A549 (cell line): Measurements from ENCODE around the gene NR4A1. TPM values are rescaled to one million over a fixed set of nuclear protein-coding genes. Genes with fewer than 3 reads are reported as not detected.

ENCODE experiments used
- ATAC-seq, 2 experiments: fragments of 200-7000 bp in 1 of 2; fragments of >200 bp in 1 of 2; cut with Nextera tagmentation in 1 of 2; cut with Tn5 transposase in 1 of 2; 3 replicates each; pipeline versions ENCODE4 v1.8.0 to v1.9.1; 2018 to 2020; ENCODE audit warnings: mild to moderate bottlenecking in 1 of 2, moderate library complexity in 1 of 2
- CTCF ChIA-PET: fragments of 300-600 bp; sonication (Branson Sonifier 250); formaldehyde crosslinking; extraction: SDS; loops from one replicate; lab custom pipeline; 2021; ENCODE audit warnings: antibody characterized with exemption, inconsistent platforms; lab: Yijun Ruan, JAX
- POLR2A ChIA-PET: fragments of 350-600 bp; formaldehyde crosslinking; extraction: SDS; loops from one replicate; lab custom pipeline; 2021; ENCODE audit warnings: antibody characterized with exemption, inconsistent platforms; lab: Yijun Ruan, JAX
- DNase-seq, 2 experiments: peaks; one replicate each; pipeline versions ENCODE4 v3.0.0 to v3.0.0-alpha.2; 2011 to 2016; ENCODE audit warnings: low read depth in 1 of 2, low spot score in 1 of 2
- FAIRE-seq: peaks from 2 replicates; lab custom pipeline; 2011; peaks lifted over from hg19 to GRCh38; lab: Jason Lieb, UNC
- H3K27ac ChIP-seq, 2 experiments: fragments of >200 bp; sonication (Bioruptor Twin); formaldehyde crosslinking; 3 replicates each; pipeline ENCODE4 v1.5.1; 2016 to 2017
- H3K4me1 ChIP-seq: fragments of >200 bp; sonication (Bioruptor Twin); formaldehyde crosslinking; 3 replicates; pipeline ENCODE4 v1.6.1; 2016
- H3K4me2 ChIP-seq: fragments of >200 bp; sonication (Bioruptor Twin); formaldehyde crosslinking; 3 replicates; pipeline ENCODE4 v1.6.1; 2016
- H3K4me3 ChIP-seq: fragments of >200 bp; sonication (Bioruptor Twin); formaldehyde crosslinking; 3 replicates; pipeline ENCODE4 v1.5.1; 2016
- H3K9me3 ChIP-seq: fragments of >200 bp; sonication (Bioruptor Twin); formaldehyde crosslinking; 3 replicates; pipeline ENCODE4 v1.6.1; 2016
- CBX2 ChIP-seq: fragments of 200-600 bp; sonication (generic); IDR thresholded peaks from 2 replicates; pipeline ENCODE4 v1.6.1; 2016; ENCODE audit warnings: low read depth, mild to moderate bottlenecking, borderline replicate concordance
- CBX8 ChIP-seq: fragments of 200-600 bp; sonication (generic); IDR thresholded peaks from 2 replicates; pipeline ENCODE4 v1.6.1; 2016
- EHMT2 ChIP-seq: fragments of 200-600 bp; sonication (generic); IDR thresholded peaks from 2 replicates; pipeline ENCODE4 v1.6.1; 2016; ENCODE audit warnings: antibody characterized with exemption, low read depth, mild to moderate bottlenecking, moderate library complexity
- ESRRA ChIP-seq: fragments of 150-350 bp; IDR thresholded peaks from 2 replicates; pipeline ENCODE4 v1.6.1; 2014; ENCODE audit warnings: mild to moderate bottlenecking, low read length, borderline replicate concordance
- FOSL2 ChIP-seq, 2 experiments: fragments of 450-650 bp in 1 of 2; fragments of >200 bp in 1 of 2; sonication (Bioruptor Twin) in 1 of 2; formaldehyde crosslinking; IDR thresholded peaks; 2 replicates each; pipeline versions ENCODE4 v1.5.0 to v1.6.1; 2016 to 2020; ENCODE audit warnings: mild to moderate bottlenecking in 1 of 2, moderate library complexity in 1 of 2
- GATA3 ChIP-seq: IDR thresholded peaks from 2 replicates; pipeline ENCODE4 v1.6.1; 2012; ENCODE audit warnings: borderline replicate concordance
- HOXA7 ChIP-seq: fragments of 250-450 bp; sonication (Bioruptor Pico); IDR thresholded peaks from 2 replicates; pipeline ENCODE4 v1.5.0; 2020; ENCODE audit warnings: mild to moderate bottlenecking, moderate library complexity
- HOXB13 ChIP-seq: fragments of 250-450 bp; sonication (Bioruptor Pico); IDR thresholded peaks from 2 replicates; pipeline ENCODE4 v1.5.0; 2020; ENCODE audit warnings: low read depth, mild to moderate bottlenecking, moderate library complexity
- HOXB5 ChIP-seq: fragments of 250-450 bp; sonication (Bioruptor Pico); IDR thresholded peaks from 2 replicates; pipeline ENCODE4 v1.5.0; 2020; ENCODE audit warnings: mild to moderate bottlenecking, moderate library complexity
- JUNB ChIP-seq: fragments of >200 bp; sonication (Bioruptor Twin); formaldehyde crosslinking; IDR thresholded peaks from 2 replicates; pipeline ENCODE4 v1.6.1; 2016
- KDM5A ChIP-seq: fragments of 200-600 bp; sonication (generic); IDR thresholded peaks from 2 replicates; pipeline ENCODE4 v1.6.1; 2016; ENCODE audit warnings: antibody characterized with exemption, mild to moderate bottlenecking
- MAFK ChIP-seq: fragments of 450-650 bp; IDR thresholded peaks from 2 replicates; pipeline ENCODE4 v1.6.1; 2014; ENCODE audit not compliant: partially characterized antibody
- MYC ChIP-seq: IDR thresholded peaks from 2 replicates; pipeline ENCODE4 v1.6.1; 2012; ENCODE audit warnings: mild to moderate bottlenecking, inconsistent platforms, low read length, improper control_type of control experiment, borderline replicate concordance
- NPAS2 ChIP-seq: fragments of 250-450 bp; sonication (Bioruptor Pico); IDR thresholded peaks from 2 replicates; pipeline ENCODE4 v1.8.0; 2022; ENCODE audit warnings: mild to moderate bottlenecking, moderate library complexity, borderline replicate concordance
- RAD21 ChIP-seq, 2 experiments: fragments of >200 bp in 1 of 2; sonication (Bioruptor Twin) in 1 of 2; formaldehyde crosslinking in 1 of 2; IDR thresholded peaks in 1 of 2; conservative IDR thresholded peaks in 1 of 2; 2 replicates in 1 of 2; 3 replicates in 1 of 2; pipeline ENCODE4 v1.6.1; 2012 to 2018; ENCODE audit warnings: inconsistent platforms in 1 of 2
- RCOR1 ChIP-seq: fragments of 150-350 bp; IDR thresholded peaks from 2 replicates; pipeline ENCODE4 v1.6.1; 2014; ENCODE audit warnings: antibody characterized with exemption, low read length, low read depth
- RFX5 ChIP-seq: fragments of 450-650 bp; IDR thresholded peaks from 2 replicates; pipeline ENCODE4 v1.7.1; 2014; ENCODE audit warnings: antibody characterized with exemption, mild to moderate bottlenecking, moderate library complexity
- ZNF302 ChIP-seq: fragments of 250-450 bp; sonication (Bioruptor Pico); IDR thresholded peaks from 2 replicates; pipeline ENCODE4 v1.9.0; 2021; ENCODE audit warnings: inconsistent platforms, mild to moderate bottlenecking, moderate library complexity
- WGBS: methylation state at CpG from one replicate; pipeline ENCODE4 v1.1.6; 2017; ENCODE audit errors: missing lambda C conversion rate; 5-methylcytosine and 5-hydroxymethylcytosine counted together
- polyA plus RNA-seq, 4 experiments: library from polyadenylated mRNA; depleted of rRNA in 3 of 4; stranded (reverse); fragments of >200 nt; fragmentation: RNase III in 1 of 4; extraction: RNeasy Plus Mini Kit Qiagen cat#74134 plus additional on column Dnase treatment in 1 of 4; gene quantifications; 2 replicates in 3 of 4; 3 replicates in 1 of 4; pipeline ENCODE4 v1.2.3, GENCODE V29; 2011 to 2017
- TF ChIP-seq, protein P1 (sequence below): IDR thresholded peaks from 2 replicates; pipeline ENCODE4 v1.6.1; 2012
- TF ChIP-seq, protein P2 (sequence below): fragments of >200 bp; sonication (Bioruptor Twin); formaldehyde crosslinking; IDR thresholded peaks from 3 replicates; pipeline ENCODE4 v1.6.1; 2016

Gene NR4A1
- polyA plus RNA-seq, 2 of the 4 experiments (the other 2 are of a cell fraction) = 39.6 to 89.6 TPM

DNA sequence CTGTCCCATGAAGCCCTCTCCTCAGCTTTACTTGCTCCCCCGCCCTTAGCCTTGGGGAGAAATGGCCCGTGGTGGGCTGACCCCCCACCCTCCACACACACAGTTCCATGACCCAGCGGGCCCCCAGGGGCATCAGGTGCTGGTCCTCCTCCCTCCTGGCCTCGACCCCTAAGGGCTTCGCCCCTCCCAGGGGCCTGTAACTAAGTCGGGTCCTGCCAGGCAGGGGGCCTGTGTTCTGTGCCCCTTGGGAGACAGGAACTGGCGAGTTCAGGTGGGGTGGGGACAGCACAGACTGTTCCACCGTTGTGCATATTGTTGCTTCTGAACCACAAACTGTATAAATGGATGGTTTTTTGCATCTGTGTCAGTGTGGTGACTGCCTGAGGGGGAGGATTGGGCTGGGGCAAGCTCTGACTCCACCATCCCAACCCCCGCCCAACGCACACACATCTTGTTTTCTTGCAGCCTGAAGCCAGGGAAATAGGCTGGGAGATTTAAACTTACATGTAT is 35.7 kb upstream of the NR4A1 start:
- FAIRE-seq = no peak
- no peak overlapping the region for H3K4me3 ChIP-seq
- CTCF ChIA-PET = interaction anchor here (1.0 to 41.8 kb wide), 4 partner anchors 8 to 55 kb away, joined by 5 to 1730 read pairs (median 786); partner anchors contain the start of genes ATG101, NR4A1, SMIM41 and TAMALIN
- no peak for TF ChIP-seq HOXA7
- TF ChIP-seq EHMT2 = no peak
- no peak for TF ChIP-seq NPAS2 (CRISPR knock-in tag)
- TF ChIP-seq CBX8 = no peak
- TF ChIP-seq RAD21 (conservative IDR thresholded peaks at IDR 0.05 in 1 of 2, IDR thresholded peaks at IDR 0.05 in 1 of 2) = no peak
- no peak for TF ChIP-seq JUNB
- TF ChIP-seq RCOR1 = no peak
- TF ChIP-seq HOXB13 (CRISPR knock-in tag) = no peak
- TF ChIP-seq MAFK = no peak
- no peak for TF ChIP-seq KDM5A
- no peak for TF ChIP-seq ESRRA
- TF ChIP-seq, protein P1, sequence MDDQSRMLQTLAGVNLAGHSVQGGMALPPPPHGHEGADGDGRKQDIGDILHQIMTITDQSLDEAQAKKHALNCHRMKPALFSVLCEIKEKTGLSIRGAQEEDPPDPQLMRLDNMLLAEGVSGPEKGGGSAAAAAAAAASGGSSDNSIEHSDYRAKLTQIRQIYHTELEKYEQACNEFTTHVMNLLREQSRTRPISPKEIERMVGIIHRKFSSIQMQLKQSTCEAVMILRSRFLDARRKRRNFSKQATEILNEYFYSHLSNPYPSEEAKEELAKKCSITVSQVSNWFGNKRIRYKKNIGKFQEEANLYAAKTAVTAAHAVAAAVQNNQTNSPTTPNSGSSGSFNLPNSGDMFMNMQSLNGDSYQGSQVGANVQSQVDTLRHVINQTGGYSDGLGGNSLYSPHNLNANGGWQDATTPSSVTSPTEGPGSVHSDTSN = no peak
- TF ChIP-seq CBX2 = no peak
- TF ChIP-seq, protein P2, sequence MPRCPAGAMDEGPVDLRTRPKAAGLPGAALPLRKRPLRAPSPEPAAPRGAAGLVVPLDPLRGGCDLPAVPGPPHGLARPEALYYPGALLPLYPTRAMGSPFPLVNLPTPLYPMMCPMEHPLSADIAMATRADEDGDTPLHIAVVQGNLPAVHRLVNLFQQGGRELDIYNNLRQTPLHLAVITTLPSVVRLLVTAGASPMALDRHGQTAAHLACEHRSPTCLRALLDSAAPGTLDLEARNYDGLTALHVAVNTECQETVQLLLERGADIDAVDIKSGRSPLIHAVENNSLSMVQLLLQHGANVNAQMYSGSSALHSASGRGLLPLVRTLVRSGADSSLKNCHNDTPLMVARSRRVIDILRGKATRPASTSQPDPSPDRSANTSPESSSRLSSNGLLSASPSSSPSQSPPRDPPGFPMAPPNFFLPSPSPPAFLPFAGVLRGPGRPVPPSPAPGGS = no peak
- TF ChIP-seq, all 56 proteins: peak for 0
- Histone ChIP-seq H3K4me1 (peaks cover 18% of the 10 kb centered on the region), H3K27ac (no peak overlapping the region), H3K9me3 (no peaks in the 10 kb centered on the region), H3K4me2 (no peak overlapping the region)
- no peak for ATAC-seq
- POLR2A ChIA-PET = no interaction called here
- WGBS = 75% methylated on average over 10 of the region's 10 CpGs
- DNase-seq = no peak

DNA sequence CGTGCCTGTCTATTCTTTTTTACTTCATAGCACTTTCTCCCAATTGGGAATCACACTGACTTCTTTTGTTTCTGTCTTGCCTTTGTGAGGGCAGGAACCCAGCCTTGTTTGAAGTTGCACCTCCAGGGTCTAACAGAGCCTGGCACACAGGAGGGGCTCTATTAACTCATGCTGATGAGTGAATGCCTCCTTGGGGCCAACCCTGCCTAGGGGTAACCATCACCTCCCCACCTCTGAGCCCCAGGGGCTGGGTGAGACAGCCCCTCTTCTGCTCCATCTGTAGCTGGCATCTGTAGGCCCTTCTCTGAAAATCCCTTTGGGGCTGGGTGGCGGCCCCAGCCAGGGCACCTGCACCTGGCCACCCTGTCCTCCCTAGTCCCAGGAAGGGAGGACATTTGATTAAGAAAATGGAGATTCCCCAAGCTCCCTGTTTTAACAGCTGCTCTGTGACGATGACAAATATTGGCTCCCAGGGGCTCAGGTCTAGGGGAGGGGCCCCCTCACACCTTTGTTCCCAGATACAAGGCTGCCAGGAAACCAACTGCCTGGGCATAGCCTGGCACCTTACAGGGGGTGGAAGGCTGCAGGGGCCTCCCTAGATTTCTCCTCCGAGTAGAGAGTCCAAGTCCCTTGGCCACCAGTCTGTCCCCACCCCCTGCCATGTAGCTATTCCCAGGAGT is 32.7 kb upstream of the NR4A1 start:
- DNase-seq = no peak
- POLR2A ChIA-PET = no interaction called here
- 73% methylated on average over 4 of the region's 4 CpGs for WGBS
- no peak for TF ChIP-seq RFX5
- no peak for TF ChIP-seq ZNF302 (CRISPR knock-in tag)
- no peak for TF ChIP-seq MYC
- no peak for TF ChIP-seq CBX8
- no peak for TF ChIP-seq FOSL2 (IDR thresholded peaks at IDR 0.05)
- no peak for TF ChIP-seq FOSL2 (CRISPR knock-in tag; IDR thresholded peaks at IDR 0.05)
- no peak for TF ChIP-seq HOXB5 (CRISPR knock-in tag)
- no peak for FAIRE-seq
- CTCF ChIA-PET = interaction anchor here (16.5 to 41.8 kb wide), 3 partner anchors 19 to 52 kb away, joined by 426 to 1730 read pairs (median 1544); partner anchors contain the start of genes ATG101, NR4A1, SMIM41 and TAMALIN
- H3K27ac ChIP-seq = peak overlapping the region in 1 of 2 experiments; percentile 68; a peak in 3 of 6 replicates
- ATAC-seq = no peak
- H3K9me3 ChIP-seq = no peaks in the 10 kb centered on the region
- H3K4me1 ChIP-seq = peaks cover 23% of the 10 kb centered on the region
- H3K4me2 ChIP-seq = peak overlapping the region; percentile 58; the same call in 2 of the 3 replicates
- no peak overlapping the region for H3K4me3 ChIP-seq

DNA sequence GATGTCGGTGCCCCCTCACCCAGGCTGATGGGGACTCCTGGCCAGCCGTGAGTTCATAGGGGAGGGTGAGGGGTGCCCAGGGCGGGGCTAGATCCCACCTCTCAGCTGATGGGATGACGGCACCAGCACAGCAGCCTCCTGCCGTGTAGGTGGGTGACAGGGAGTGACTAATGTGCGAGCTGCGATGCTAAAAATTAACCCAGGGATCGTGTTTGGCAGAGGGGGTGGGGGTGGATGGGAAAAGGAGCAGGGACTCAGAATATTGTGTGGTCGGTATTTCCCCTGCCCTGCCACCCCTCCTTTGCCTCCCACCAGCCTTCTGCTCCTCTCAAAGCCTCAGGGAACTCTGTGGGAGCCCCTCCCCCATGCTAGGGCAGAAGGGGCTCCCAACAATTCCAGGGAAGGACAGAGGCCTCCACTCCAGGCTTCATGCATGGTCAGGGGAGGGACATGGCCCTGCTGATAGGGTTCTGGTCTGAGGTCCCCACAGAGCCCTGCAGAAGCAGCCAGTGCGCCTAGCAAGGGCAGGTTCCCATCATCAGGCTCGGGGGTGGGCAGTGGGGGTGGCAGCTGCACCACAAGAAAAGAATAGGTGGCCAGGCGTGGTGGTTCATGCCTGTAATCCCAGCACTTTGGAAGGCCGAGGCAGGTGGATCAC is 32.0 kb upstream of the NR4A1 start:
- DNase-seq = no peak
- WGBS = 45% methylated on average over 11 of the region's 13 CpGs

More for the DNA sequence above, 32.0 kb upstream of the NR4A1 start:
- peak overlapping the region in 1 of 2 experiments; percentile 68; a peak in 3 of 6 replicates for H3K27ac ChIP-seq
- FAIRE-seq (no peak), ATAC-seq (no peak)
- no peak overlapping the region for H3K4me3 ChIP-seq
- TF ChIP-seq GATA3 (no peak), FOSL2 (IDR thresholded peaks at IDR 0.05) (no peak), FOSL2 (CRISPR knock-in tag; IDR thresholded peaks at IDR 0.05) (0 out of 2 replicates have a peak, but pooled peaks have one; percentile 9)
- H3K9me3 ChIP-seq = no peaks in the 10 kb centered on the region
- peak overlapping the region; percentile 58 for H3K4me2 ChIP-seq
- POLR2A ChIA-PET = no interaction called here
- CTCF ChIA-PET = interaction anchor here (1.3 to 41.8 kb wide), 7 partner anchors 19 to 125 kb away, joined by 3 to 1730 read pairs (median 9); partner anchors contain the start of genes ATG101, NR4A1, SMIM41 and TAMALIN
- peaks cover 23% of the 10 kb centered on the region for H3K4me1 ChIP-seq
